ENCODE data around the gene ITCH. TPM values are rescaled to one million over a fixed set of nuclear protein-coding genes. Genes with fewer than 3 reads are reported as not detected.

ITCH gene
- total and polyA plus RNA-seq, 2 of the 8 experiments (the other 6 are each of a cell fraction or from before 2014, with no cell fraction given): 3.9 to 45.2 TPM

DNA sequence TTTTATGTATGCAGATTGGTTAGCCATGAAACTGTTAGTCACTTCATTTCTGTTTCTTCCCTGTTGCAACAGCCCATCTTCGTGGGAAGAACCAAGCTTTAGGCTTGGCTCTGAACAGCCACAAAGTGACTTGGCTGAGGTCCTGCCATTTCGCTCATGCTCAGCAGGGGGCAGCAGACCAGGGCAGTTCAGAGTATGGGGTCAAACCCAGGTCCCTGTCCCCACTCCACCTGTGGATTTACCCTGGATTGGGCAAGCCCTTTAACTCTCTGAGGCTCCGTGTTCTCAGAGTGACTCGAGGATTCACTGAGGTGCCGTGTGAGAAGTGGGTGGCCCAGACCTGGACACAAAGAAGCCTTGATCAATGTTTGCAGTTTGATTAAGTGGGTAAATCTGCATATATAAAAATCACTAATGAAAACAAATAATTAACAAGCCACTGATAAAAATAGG is 175.6 kb downstream of the ITCH start:
- Histone ChIP-seq H3K27ac (ENCODE audit: low read depth, low read length) (no peak overlapping the region), H4K5ac (ENCODE audit: insufficient read length, low read depth, low read length) (no peak overlapping the region), H3K56ac (replicated peaks; ENCODE audit: insufficient read length, low read depth, low read length) (no peak overlapping the region), H4K91ac (replicated peaks; ENCODE audit: insufficient read length, low read length) (no peak overlapping the region), H4K20me1 (replicated peaks in 1 of 2; ENCODE audit: control insufficient read depth in 1 of 2, insufficient read depth in 2 of 2, low read length in 2 of 2) (peaks cover 2 to 13% of the 10 kb centered on the region in 2 experiments), H2BK12ac (ENCODE audit: low read depth, low read length) (no peak overlapping the region), H3K4me1 (replicated peaks in 1 of 4; ENCODE audit: control insufficient read depth in 3 of 4, insufficient read depth in 4 of 4, low read length in 3 of 4) (peaks cover 0 to 2% (median 0%) of the 10 kb centered on the region in 4 experiments; a peak in 3 of 7 replicates), H3K79me2 (ENCODE audit: control insufficient read depth in 1 of 2, insufficient read depth in 2 of 2, low read length in 2 of 2) (no peaks in the 10 kb centered on the region), H3K14ac (ENCODE audit: insufficient read length) (no peak overlapping the region), H3K79me1 (ENCODE audit: low read depth, low read length) (no peaks in the 10 kb centered on the region; the same call in 1 of the 2 replicates), H2BK5ac (ENCODE audit: low read depth, low read length) (no peak overlapping the region), H3K4ac (replicated peaks; ENCODE audit: insufficient read length, low read depth, low read length) (no peak overlapping the region), H3K9me3 (ENCODE audit: insufficient read depth in 2 of 2, low read depth in 1 of 2, low read length in 1 of 2) (no peaks in the 10 kb centered on the region), H2AK5ac (ENCODE audit: low read depth, low read length) (no peak overlapping the region), H3K23me2 (ENCODE audit: low read depth, low read length) (no peaks in the 10 kb centered on the region), H3K36me3 (ENCODE audit: control insufficient read depth in 2 of 4, insufficient read depth in 4 of 4, low read length in 3 of 4) (peaks cover 13 to 26% (median 22%) of the 10 kb centered on the region in 4 experiments), H2AFZ (ENCODE audit: low read length) (no peak overlapping the region), H3K27me3 (replicated peaks in 1 of 4; ENCODE audit: control insufficient read depth in 3 of 4, extremely low read depth in 1 of 4, insufficient read depth in 3 of 4, low read length in 3 of 4) (no peaks in the 10 kb centered on the region), H2BK15ac (ENCODE audit: low read length) (no peak overlapping the region), H3K23ac (ENCODE audit: insufficient read length) (no peak overlapping the region), H3K4me2 (ENCODE audit: insufficient read depth in 1 of 2, low read depth in 2 of 2, low read length in 2 of 2) (no peak overlapping the region), H3K9ac (replicated peaks in 1 of 4; ENCODE audit: extremely low read depth in 1 of 4, low read depth in 3 of 4, low read length in 3 of 4) (no peak overlapping the region), H2BK20ac (ENCODE audit: low read length) (no peak overlapping the region), H4K8ac (ENCODE audit: extremely low read depth, insufficient read depth, low read length) (peak overlapping the region; percentile 59; the same call in 1 of the 2 replicates), H2BK120ac (replicated peaks; ENCODE audit: low read depth, low read length) (no peak overlapping the region), H3K18ac (ENCODE audit: extremely low read depth, low read length) (no peak overlapping the region), H3K4me3 (ENCODE audit: extremely low read depth in 1 of 4, insufficient read depth in 2 of 4, low read depth in 3 of 4, low read length in 4 of 4) (no peak overlapping the region)
- CTCF ChIA-PET (ENCODE audit: partially characterized antibody): interaction anchor here (0.6 to 4.9 kb wide), 28 partner anchors 10 to 347 kb away, joined by 3 to 24 read pairs (median 3); partner anchors contain the start of gene DYNLRB1
- 72% methylated on average over 5 of the region's 5 CpGs; no CpG with 5 or more reads in 1 of the 2 experiments for WGBS, 2 experiments (ENCODE audit: extremely low coverage in 1 of 2, insufficient coverage in 1 of 2, insufficient read length in 1 of 2, insufficient replicate concordance in 2 of 2, low coverage in 1 of 2, low lambda C conversion rate in 2 of 2, missing lambda C conversion rate in 1 of 2)
- POLR2A ChIA-PET (ENCODE audit: partially characterized antibody): interaction anchor here (0.7 to 1.2 kb wide), 3 partner anchors 10 to 61 kb away, joined by 3 to 4 read pairs (median 4); no protein-coding TSS in a partner anchor
- DNase-seq (ENCODE audit: low read depth in 1 of 2, low spot score in 2 of 2): peak in 1 of 2 experiments; percentile 82
- no peak for TF ChIP-seq RFX5 (IDR thresholded peaks at IDR 0.05; ENCODE audit: borderline replicate concordance, low read depth, low read length)
- peak; percentile 58 to 68 for TF ChIP-seq RAD21 (IDR thresholded peaks at IDR 0.05 in 1 of 2, conservative IDR thresholded peaks at IDR 0.05 in 1 of 2; ENCODE audit: low read depth in 2 of 2, low read length in 2 of 2)
- TF ChIP-seq EP300 (IDR thresholded peaks at IDR 0.05; ENCODE audit: borderline replicate concordance in 1 of 2, low read depth in 2 of 2, low read length in 2 of 2): no peak
- TF ChIP-seq, protein P1, sequence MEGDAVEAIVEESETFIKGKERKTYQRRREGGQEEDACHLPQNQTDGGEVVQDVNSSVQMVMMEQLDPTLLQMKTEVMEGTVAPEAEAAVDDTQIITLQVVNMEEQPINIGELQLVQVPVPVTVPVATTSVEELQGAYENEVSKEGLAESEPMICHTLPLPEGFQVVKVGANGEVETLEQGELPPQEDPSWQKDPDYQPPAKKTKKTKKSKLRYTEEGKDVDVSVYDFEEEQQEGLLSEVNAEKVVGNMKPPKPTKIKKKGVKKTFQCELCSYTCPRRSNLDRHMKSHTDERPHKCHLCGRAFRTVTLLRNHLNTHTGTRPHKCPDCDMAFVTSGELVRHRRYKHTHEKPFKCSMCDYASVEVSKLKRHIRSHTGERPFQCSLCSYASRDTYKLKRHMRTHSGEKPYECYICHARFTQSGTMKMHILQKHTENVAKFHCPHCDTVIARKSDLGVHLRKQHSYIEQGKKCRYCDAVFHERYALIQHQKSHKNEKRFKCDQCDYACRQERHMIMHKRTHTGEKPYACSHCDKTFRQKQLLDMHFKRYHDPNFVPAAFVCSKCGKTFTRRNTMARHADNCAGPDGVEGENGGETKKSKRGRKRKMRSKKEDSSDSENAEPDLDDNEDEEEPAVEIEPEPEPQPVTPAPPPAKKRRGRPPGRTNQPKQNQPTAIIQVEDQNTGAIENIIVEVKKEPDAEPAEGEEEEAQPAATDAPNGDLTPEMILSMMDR (IDR thresholded peaks at IDR 0.05; ENCODE audit: control extremely low read depth in 1 of 3, insufficient read depth in 1 of 3, low read depth in 1 of 3, low read length in 3 of 3): peak; percentile 71 to 87 (median 83)
- peak; percentile 60 for FAIRE-seq
